NCI-H1436 treated with DMSO at 0.1 percent for 48 hours (cell line): ENCODE results near the gene CNTN6.

Source experiments
- DNase-seq: peaks from one replicate; lab custom pipeline; 2025; lab: John Stamatoyannopoulos, UW

Gene CNTN6

DNA sequence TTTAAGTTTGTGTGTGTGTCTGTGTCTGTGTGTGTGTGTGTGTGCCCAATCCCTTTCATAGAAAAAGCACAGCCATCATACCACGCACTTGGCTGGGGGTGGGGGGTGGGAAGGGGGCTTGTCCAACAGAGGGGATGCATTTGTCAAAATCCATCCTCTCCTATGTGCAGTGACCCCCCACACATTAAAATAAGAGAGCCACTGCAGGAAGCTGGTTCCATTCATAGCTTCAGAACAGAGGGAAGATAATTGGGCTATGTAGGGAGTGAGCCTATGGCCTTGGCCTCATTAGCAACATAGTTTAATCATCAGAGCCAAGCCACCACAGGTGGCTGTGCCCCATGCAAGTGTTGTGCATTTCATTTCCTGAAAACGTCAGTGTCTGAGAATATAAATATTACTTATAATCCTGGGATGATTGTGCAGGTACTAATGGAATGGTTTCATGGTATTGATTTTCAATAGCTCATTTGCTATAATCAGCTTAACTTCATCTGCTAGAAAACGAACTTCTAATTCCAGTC, 330.8 kb downstream of the CNTN6 start:
- no peak for DNase-seq

DNA sequence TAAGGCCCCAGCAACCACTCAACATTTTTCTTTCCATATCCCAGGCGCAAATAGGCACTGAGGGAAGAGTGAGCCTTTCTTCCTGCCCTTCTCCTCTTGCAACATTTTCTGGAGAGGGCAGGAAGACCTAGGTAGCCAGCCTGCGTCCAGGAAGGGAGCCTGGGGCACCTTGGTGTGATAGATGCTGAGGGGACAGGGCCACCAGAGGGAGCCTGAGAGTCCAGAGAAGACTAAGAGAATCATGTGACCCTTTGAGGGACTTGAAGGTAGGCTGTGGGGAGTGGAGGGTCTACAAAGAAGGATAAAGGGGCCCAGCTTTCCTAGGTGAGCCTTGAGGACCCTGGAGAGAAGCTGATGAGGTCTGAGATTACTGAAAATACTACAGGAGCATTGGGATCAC, 346.6 kb downstream of the CNTN6 start:
- DNase-seq, result no peak

DNA sequence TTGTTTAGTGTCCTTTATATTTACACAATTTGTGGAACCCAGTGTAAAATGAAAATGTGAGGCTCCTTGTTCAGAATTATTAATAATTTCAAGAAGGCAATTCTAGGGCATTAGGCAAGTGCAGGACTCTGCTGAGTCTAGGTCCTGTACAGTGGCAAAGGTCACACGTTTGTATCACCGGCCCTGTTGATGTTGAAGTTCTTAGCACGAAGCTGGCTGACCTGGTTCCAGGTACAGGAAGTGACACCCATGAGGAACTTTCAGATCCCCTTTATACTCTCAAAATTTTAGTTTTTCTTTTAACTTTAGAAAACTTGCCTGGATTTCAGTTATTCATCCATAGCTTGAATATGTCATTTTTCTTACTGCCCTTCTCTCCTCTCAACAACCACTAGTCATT, 349.4 kb downstream of the CNTN6 start:
- DNase-seq, result no peak

DNA sequence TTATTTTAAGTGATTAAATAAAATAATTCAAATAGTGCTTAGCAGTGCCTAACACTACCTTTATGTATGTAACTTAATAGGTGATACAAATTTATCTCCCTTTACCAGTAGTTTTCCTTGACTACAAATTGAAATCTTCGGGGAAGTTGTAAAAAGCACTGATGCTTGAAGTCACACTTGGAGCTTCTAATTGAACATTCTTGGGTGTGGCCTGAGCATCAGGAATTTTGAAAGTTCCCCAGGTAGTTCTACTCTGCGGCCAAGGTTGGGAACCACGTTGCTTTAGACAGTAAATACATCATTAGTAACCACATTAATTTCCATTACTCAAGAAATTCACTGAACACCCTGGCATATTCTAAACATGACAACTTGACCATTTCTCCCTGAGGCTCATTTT, 351.4 kb downstream of the CNTN6 start:
- DNase-seq, result no peak

DNA sequence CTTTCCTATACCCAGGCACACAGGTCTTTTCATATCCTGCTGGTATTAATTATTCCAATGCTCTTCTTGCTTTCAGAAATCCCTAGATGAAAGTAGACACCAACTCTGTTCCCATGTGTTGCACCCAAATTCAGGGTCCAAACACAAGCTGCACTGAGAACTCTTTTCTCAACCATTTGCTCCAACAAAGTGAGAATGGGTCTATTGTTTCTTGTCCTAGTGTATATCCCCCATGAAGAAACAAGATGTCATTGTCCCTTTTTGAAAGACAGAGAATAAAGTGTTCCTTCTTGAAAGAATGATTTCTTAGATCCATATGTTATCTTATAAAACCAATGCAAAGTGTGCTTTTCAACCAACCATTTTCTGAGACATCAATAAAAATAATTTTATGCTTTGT, 353.7 kb downstream of the CNTN6 start:
- DNase-seq, result no peak

DNA sequence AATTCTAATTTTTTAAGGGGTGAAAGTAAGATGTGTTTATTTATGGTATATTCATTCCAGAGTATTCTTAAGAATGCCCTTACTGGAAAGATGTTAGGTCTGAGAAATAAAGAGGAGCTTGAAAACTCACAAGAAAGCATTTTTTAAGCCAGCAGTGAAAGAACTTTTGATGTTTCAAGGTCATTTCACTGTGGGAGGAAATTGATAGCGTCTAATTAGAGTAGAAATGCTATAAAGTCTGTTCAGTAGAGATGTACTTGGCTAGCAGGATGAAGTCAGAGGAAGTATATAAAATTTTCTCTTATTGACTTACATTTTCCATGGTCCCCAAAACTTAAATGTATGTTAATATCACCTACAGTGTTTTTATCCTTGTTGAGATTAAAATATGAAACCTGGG, 354.6 kb downstream of the CNTN6 start:
- no peak for DNase-seq

DNA sequence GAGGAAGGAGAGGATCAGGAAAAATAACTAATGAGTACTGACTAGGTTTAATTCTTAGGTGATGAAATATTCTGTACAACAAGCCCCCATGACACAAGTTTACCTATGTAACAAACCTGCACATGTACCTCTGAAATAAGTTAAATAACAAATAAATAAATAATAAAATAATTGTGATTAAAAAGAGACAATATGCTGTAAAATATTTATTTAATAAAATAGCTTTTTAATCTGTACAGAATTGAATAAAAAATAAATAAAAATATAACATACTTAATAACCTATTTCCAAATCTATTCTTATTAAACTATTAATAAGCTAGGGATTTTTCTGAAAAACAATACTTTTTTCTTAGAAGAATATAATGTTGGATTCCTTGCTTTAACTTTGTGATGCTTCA, 355.6 kb downstream of the CNTN6 start:
- DNase-seq, result no peak
